Right forelimb (tissue), 1 donor: ENCODE measurements around the gene HBA1.
"Not testable (repeated sequence)": the region's sequence is repeated elsewhere in the genome, so short reads cannot be mapped to it uniquely, and the experiment has no call there.

Experiments used
- DNase-seq: peaks from one replicate; pipeline ENCODE4 v3.0.0-alpha.2; 2018

Gene HBA1

GRCh38 chr16:176477-177382 lies at the start of gene HBA1:
Gene HBA1, plus strand, starts transcription at chr16:176680. Its CDS starts 37 bp downstream, at chr16:176717.
- DNase-seq, result not testable (repeated sequence)

GRCh38 chr16:129075-129474 lies 47.4 kb upstream of the HBA1 start:
- DNase-seq, result no peak

- no peak for DNase-seq
These were observed 45.8 kb upstream of the HBA1 start for GRCh38 chr16:130533-131173.

DNA sequence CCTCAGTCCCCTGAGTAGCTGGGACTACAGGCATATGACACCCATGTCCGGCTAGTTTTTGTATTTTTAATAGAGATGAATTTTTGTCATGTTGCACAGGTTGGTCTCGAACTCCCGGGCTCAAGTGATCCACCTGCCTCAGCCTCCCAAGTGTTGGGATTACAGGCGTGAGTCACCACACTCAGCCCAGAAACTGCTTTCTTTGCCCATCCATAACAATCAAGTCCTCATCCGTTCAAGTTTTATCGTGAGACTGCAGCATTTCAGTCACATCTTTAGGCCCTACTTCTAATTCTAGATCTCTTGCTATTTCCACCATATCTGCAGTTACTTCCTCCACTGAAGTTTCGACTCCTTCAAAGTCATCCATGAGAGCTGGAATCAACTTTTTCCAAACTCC lies 44.4 kb upstream of the HBA1 start:
- no peak for DNase-seq

GRCh38 chr16:133716-134115 lies 42.8 kb upstream of the HBA1 start:
- DNase-seq, result no peak

DNA sequence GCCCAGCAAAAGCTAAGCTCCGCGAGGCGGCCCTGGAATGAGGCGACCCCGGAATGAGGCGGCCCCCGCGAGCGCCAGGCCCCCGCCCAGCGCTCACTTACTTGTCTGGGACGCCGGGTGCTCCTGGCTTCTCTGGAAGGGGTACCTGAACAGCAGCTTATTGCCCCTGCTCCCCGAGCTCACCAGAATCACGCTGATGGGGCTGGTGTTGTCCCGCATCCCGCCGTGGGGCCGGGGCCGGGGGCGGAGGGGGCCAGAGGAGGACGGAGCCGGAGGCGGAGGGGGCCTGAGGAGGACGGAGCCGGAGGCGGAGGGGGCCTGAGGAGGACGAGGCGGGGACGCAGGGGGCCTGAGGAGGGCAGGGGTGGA lies 38.4 kb upstream of the HBA1 start:
- peak; percentile 68 for DNase-seq

GRCh38 chr16:140175-140857 lies 36.2 kb upstream of the HBA1 start:
- DNase-seq, result no peak

- DNase-seq, result no peak
These were observed 34.0 kb upstream of the HBA1 start for GRCh38 chr16:142405-142967.

GRCh38 chr16:143047-143446 lies 33.4 kb upstream of the HBA1 start:
- DNase-seq, result no peak

DNA sequence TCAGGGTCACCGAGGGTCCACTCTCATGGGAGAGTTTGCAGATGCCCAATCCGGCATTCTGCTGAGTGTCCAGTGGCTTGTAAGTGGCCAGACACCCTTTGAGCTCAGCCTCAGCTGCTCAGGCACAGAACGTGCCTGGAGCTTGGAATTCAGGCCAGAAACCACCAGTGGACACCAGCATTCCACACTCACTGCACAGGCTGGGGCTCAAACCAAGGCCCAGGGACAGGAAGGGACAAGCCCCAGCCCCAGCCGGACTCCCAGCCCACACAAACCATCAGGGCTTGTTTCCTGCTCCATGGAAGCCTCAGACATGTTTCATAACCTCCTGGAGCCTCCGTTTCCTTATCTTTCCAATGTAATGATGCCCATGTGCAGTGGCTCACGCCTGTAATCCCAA lies 33.0 kb upstream of the HBA1 start:
- DNase-seq, result no peak

- no peak for DNase-seq
These were observed 31.7 kb upstream of the HBA1 start for GRCh38 chr16:144797-145252.

GRCh38 chr16:146646-147045 lies 29.8 kb upstream of the HBA1 start:
- no peak for DNase-seq

GRCh38 chr16:149024-149660 lies 27.3 kb upstream of the HBA1 start:
- DNase-seq, result no peak

DNA sequence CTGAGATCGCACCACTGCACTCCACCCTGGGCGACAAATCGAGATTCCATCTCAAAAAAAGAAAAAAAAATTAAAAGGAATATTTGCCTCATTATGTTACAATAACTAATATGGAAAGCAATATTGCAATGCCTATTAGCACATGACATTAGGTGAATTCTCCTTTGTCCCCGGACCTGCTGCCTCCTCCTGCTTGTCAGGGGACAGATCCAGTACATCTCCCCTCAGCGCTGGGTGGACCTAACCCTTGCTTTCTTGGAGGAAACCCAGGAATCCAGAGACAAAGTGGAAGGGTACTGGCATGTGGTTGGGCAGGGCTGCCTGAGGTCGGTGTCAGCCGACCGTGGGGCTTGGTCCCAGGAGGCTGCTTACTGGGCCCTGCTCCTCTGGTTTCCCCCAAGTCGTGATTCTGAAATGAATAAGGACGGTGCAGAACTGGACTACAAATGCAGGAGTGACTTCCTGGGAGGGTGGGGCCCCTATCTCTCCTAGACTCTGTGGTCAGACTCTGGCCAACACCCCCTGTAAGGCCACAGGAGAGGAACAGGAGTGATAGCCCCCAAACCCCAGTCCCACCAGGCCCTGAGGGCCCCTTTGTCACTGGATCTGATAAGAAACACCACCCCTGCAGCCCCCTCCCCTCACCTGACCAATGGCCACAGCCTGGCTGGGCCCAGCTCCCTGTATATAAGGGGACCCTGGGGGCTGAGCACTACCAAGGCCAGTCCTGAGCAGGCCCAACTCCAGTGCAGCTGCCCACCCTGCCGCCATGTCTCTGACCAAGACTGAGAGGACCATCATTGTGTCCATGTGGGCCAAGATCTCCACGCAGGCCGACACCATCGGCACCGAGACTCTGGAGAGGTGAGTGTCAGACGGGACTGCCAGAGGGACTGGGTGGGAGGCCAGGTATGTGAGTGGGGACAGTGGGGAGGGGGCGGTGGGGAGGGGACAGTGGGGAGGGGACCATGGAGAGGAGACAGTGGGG lies 24.0 kb upstream of the HBA1 start, which contains the start of gene HBZ:
Gene HBZ, plus strand, starts transcription at position 504 of the 988 bp plus-strand sequence. Its CDS starts 266 bp downstream, at position 770.
- no peak for DNase-seq

GRCh38 chr16:153129-153521 lies 23.4 kb upstream of the HBA1 start:
- not testable (repeated sequence) for DNase-seq

DNA sequence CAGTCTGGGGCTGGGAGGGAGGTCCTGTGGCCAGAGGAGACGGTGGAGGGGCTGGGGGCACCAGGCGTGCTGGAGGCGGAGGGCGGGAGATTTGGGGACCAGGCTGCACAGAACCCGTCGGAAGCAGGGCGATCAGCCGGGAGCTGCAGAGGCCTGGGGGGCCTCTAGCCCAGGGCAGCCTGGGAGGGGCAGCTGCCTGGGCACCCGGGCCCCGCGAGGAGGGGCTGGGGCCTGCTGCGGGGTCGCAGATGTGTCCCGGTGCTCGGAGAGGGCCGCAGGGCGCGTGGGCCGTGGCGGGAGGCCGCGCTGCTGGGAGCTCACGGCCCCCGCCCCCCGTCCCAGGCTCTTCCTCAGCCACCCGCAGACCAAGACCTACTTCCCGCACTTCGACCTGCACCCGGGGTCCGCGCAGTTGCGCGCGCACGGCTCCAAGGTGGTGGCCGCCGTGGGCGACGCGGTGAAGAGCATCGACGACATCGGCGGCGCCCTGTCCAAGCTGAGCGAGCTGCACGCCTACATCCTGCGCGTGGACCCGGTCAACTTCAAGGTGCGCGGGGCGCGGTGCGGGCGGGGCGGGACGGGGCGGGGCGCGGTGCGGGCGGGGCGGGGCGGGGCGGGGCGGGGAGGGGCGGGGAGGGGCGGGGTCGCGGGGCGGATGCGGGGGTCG lies 22.8 kb upstream of the HBA1 start:
- not testable (repeated sequence) for DNase-seq

GRCh38 chr16:154217-155030 lies 22.1 kb upstream of the HBA1 start:
- DNase-seq, result peak; percentile 60

DNA sequence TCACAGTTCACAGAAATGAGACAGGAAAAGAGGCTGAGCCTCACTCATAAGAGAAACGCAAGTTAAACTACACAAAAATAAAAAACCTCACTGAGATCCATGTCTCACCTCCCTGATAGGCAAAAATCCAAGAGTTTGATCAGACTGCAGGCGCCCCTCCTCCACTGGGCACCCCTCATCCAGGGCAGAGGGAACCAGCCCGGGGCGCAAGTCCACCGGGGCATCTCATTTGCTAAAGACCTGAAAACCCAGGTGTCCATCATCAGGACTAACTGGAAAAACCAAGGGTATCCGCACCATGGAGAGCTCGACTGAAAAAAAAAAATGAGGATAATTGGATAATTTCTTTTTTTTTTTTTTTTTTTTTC lies 21.5 kb upstream of the HBA1 start:
- DNase-seq, result no peak

DNA sequence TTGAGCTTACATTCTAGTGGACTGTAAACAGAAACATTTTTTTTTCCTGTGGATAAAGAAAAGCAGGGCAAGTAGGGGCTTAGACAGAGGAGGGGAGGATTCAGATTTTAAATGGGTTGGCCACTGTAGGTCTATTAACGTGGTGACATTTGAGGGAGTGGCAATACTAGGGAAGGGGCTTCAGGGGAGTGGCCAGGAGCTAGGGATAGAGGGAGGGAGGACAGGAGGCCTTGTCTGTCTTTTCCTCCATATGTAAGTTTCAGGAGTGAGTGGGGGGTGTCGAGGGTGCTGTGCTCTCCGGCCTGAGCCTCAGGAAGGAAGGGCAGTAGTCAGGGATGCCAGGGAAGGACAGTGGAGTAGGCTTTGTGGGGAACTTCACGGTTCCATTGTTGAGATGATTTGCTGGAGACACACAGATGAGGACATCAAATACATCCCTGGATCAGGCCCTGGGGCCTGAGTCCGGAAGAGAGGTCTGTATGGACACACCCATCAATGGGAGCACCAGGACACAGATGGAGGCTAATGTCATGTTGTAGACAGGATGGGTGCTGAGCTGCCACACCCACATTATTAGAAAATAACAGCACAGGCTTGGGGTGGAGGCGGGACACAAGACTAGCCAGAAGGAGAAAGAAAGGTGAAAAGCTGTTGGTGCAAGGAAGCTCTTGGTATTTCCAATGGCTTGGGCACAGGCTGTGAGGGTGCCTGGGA lies 17.2 kb upstream of the HBA1 start:
- DNase-seq, result no peak
